Measurements from ENCODE around the gene NPTX1.

DNA sequence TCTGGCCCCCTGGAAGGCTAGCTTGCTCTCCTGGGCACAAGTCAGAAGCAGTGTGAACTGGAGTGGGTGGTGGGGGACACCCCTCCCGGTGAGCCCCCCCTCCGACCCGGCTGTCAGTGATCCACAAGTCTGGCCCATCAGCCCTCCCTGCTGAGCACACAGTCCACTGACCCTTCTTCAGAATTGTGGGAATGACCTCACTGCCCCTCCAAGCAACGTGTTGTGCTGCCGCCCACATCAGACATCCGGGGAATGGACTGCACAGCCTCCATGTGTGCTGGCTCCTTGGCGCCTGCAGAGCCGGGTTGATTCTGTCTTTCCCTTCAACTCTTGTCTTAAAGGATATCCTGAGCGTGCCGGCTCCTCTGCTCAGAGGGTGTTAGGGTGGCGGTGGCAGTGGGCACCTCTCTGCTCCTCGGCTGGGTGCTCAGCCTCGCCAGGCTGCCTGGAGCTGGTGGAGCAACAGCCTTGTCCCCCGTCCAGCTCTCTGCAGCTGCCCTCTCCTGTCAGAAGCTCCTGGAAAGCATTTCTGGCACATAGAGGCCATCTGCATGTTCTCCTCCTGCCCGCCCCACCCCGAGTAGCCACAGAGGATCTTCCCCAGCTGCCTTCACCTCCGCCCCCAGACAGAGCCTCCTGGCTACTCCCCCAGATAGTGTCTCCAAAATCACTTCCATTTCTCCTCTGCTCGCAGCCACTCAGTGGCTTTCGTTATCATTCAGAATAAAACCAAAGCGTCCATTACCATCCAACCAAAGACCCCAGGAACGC is 19.8 kb downstream of the NPTX1 start:
- TF ChIP-seq, protein P1, sequence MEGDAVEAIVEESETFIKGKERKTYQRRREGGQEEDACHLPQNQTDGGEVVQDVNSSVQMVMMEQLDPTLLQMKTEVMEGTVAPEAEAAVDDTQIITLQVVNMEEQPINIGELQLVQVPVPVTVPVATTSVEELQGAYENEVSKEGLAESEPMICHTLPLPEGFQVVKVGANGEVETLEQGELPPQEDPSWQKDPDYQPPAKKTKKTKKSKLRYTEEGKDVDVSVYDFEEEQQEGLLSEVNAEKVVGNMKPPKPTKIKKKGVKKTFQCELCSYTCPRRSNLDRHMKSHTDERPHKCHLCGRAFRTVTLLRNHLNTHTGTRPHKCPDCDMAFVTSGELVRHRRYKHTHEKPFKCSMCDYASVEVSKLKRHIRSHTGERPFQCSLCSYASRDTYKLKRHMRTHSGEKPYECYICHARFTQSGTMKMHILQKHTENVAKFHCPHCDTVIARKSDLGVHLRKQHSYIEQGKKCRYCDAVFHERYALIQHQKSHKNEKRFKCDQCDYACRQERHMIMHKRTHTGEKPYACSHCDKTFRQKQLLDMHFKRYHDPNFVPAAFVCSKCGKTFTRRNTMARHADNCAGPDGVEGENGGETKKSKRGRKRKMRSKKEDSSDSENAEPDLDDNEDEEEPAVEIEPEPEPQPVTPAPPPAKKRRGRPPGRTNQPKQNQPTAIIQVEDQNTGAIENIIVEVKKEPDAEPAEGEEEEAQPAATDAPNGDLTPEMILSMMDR (IDR thresholded peaks at IDR 0.05; ENCODE audit: borderline replicate concordance, extremely low read depth, low read length, poor library complexity, severe bottlenecking), result no peak
- no peak for TF ChIP-seq EZH2 (IDR thresholded peaks at IDR 0.05; ENCODE audit: borderline replicate concordance, low read depth, low read length, severe bottlenecking)
